K562 (cell line): Measurements from ENCODE around the gene PLGRKT. TPM values are rescaled to one million over a fixed set of nuclear protein-coding genes. Genes with fewer than 3 reads are reported as not detected.

ENCODE experiments used
- ATAC-seq: fragments of 200-7000 bp; cut with Tn5 transposase; 3 replicates; pipeline ENCODE4 v1.9.1; 2020; ENCODE audit warnings: moderate library complexity
- BruUV-seq: library from RNA; stranded (reverse); fragments of 400-500 nt; replicated peaks from 2 replicates; lab custom pipeline; 2021; lab: Mats Ljungman, UMichigan
- CTCF ChIA-PET: fragments of 300-600 bp; formaldehyde crosslinking; extraction: SDS; loops from one replicate; lab custom pipeline; 2021; ENCODE audit warnings: low intra/inter-chr PET ratio; lab: Yijun Ruan, JAX
- POLR2A ChIA-PET: fragments of 300-600, 350-650 bp; sonication (Branson Sonifier 250); formaldehyde crosslinking; extraction: SDS; loops from one replicate; lab custom pipeline; 2021; ENCODE audit warnings: antibody characterized with exemption, inconsistent platforms; lab: Yijun Ruan, JAX
- DNase-seq, 4 experiments: peaks; one replicate each; pipeline versions ENCODE4 v3.0.0 to v3.0.0-alpha.2; 2011 to 2018; ENCODE audit warnings: low spot score in 3 of 4, mixed read lengths in 3 of 4; ENCODE audit errors: extremely low read depth in 1 of 4
- FAIRE-seq: peaks from 2 replicates; lab custom pipeline; 2011; peaks lifted over from hg19 to GRCh38; lab: Jason Lieb, UNC
- H2AFZ ChIP-seq: 2 replicates; pipeline ENCODE4 v1.6.0; 2011; ENCODE audit warnings: low read depth, low read length, control low read depth, inconsistent platforms
- H3K27ac ChIP-seq: fragments of 200-600 bp; 3 replicates; pipeline ENCODE4 v1.8.0; 2011; ENCODE audit warnings: low read depth, mild to moderate bottlenecking, control low read depth, inconsistent platforms, low read length, moderate library complexity, mixed read lengths; ENCODE audit errors: extremely low read depth
- H3K27me3 ChIP-seq, 2 experiments: fragments of 300-600 bp in 1 of 2; 2 replicates in 1 of 2; 3 replicates in 1 of 2; pipeline versions ENCODE4 v1.6.0 to v1.8.0; 2011; ENCODE audit warnings: inconsistent platforms in 2 of 2, low read length in 2 of 2, mild to moderate bottlenecking in 1 of 2, mixed read lengths in 1 of 2, moderate library complexity in 1 of 2; ENCODE audit not compliant: control insufficient read depth in 2 of 2, insufficient read depth in 2 of 2
- H3K36me3 ChIP-seq: fragments of 300-600 bp; 3 replicates; pipeline ENCODE4 v1.8.0; 2011; ENCODE audit warnings: mild to moderate bottlenecking, low read length, inconsistent platforms; ENCODE audit not compliant: control insufficient read depth, insufficient read depth
- H3K4me1 ChIP-seq, 2 experiments: fragments of 200-600 bp in 1 of 2; replicated peaks in 1 of 2; 2 replicates in 1 of 2; 3 replicates in 1 of 2; pipeline versions ENCODE4 v1.5.1 to v1.8.0; 2011; ENCODE audit warnings: inconsistent platforms in 2 of 2, low read length in 2 of 2, mild to moderate bottlenecking in 1 of 2, mixed read lengths in 1 of 2, moderate library complexity in 1 of 2; ENCODE audit not compliant: control insufficient read depth in 2 of 2, insufficient read depth in 2 of 2
- H3K4me2 ChIP-seq: 2 replicates; pipeline ENCODE4 v1.6.1; 2011; ENCODE audit warnings: low read length, control low read depth, inconsistent platforms, mixed read lengths; ENCODE audit not compliant: insufficient read depth
- H3K4me3 ChIP-seq: fragments of 200-600 bp; sonication (generic), shearing (Covaris generic); 2 replicates; pipeline ENCODE4 v1.5.1; 2016; ENCODE audit warnings: control low read depth, inconsistent platforms
- H3K79me2 ChIP-seq: fragments of 200-600 bp; 3 replicates; pipeline ENCODE4 v1.8.0; 2011; ENCODE audit warnings: low read length, inconsistent platforms; ENCODE audit not compliant: control insufficient read depth, insufficient read depth
- H3K9ac ChIP-seq, 2 experiments: 2 replicates each; pipeline versions ENCODE4 v1.6.0 to v1.6.1; 2011; ENCODE audit warnings: low read depth in 2 of 2, low read length in 2 of 2, control low read depth in 1 of 2, inconsistent platforms in 1 of 2, mild to moderate bottlenecking in 1 of 2, mixed read lengths in 1 of 2; ENCODE audit not compliant: insufficient read depth in 1 of 2
- H3K9me1 ChIP-seq: one replicate; pipeline ENCODE4 v1.6.0; 2011; ENCODE audit warnings: inconsistent platforms, mild to moderate bottlenecking, low read length, moderate library complexity; ENCODE audit not compliant: control insufficient read depth, insufficient read depth
- H3K9me3 ChIP-seq: replicated peaks from 2 replicates; pipeline ENCODE4 v1.5.1; 2011; ENCODE audit warnings: low read depth, low read length, inconsistent platforms; ENCODE audit not compliant: control insufficient read depth, insufficient read depth
- H4K20me1 ChIP-seq: replicated peaks from 2 replicates; pipeline ENCODE4 v1.6.1; 2011; ENCODE audit warnings: low read length, inconsistent platforms, mixed read lengths; ENCODE audit not compliant: control insufficient read depth, insufficient read depth
- CEBPB ChIP-seq: fragments of 450-650 bp; IDR thresholded peaks from 2 replicates; pipeline ENCODE4 v1.6.1; 2016; ENCODE audit warnings: missing genetic modification characterization, missing compliant biosample characterization
- CHD2 ChIP-seq: IDR thresholded peaks from 2 replicates; pipeline ENCODE4 v1.6.1; 2011; ENCODE audit warnings: low read depth, low read length
- FOXA3 ChIP-seq, 2 experiments: fragments of 450-650 bp in 1 of 2; sonication (generic) in 1 of 2; formaldehyde crosslinking; IDR thresholded peaks in 1 of 2; conservative IDR thresholded peaks in 1 of 2; 2 replicates each; pipeline versions ENCODE4 v1.4.0 to v1.8.0; 2020 to 2022; ENCODE audit warnings: mild to moderate bottlenecking in 2 of 2, missing genetic modification reagents in 1 of 2
- GATAD2B ChIP-seq: fragments of 450-650 bp; IDR thresholded peaks from 2 replicates; pipeline ENCODE4 v1.6.1; 2017; ENCODE audit warnings: mild to moderate bottlenecking, borderline replicate concordance
- IFI16 ChIP-seq: fragments of 250-450 bp; sonication (Bioruptor Pico); IDR thresholded peaks from 2 replicates; pipeline ENCODE4 v2.1.2; 2022; ENCODE audit warnings: mild to moderate bottlenecking, inconsistent platforms
- KDM2B ChIP-seq: fragments of 250-450 bp; sonication (Bioruptor Pico); IDR thresholded peaks from 2 replicates; pipeline ENCODE4 v1.8.0; 2021; ENCODE audit warnings: mild to moderate bottlenecking, moderate library complexity
- KHSRP ChIP-seq: fragments of 450-650 bp; IDR thresholded peaks from 2 replicates; pipeline ENCODE4 v1.6.1; 2017
- MCM2 ChIP-seq: fragments of 450-650 bp; IDR thresholded peaks from 2 replicates; pipeline ENCODE4 v1.6.1; 2017; ENCODE audit warnings: low read depth, mild to moderate bottlenecking
- POLR2H ChIP-seq: IDR thresholded peaks from 2 replicates; pipeline ENCODE4 v1.6.1; 2016; ENCODE audit warnings: missing genetic modification characterization, low read depth, mild to moderate bottlenecking, control low read depth, missing compliant biosample characterization, moderate library complexity
- SRSF3 ChIP-seq: fragments of 200-400 bp; formaldehyde crosslinking; IDR thresholded peaks from 2 replicates; pipeline ENCODE4 v1.6.1; 2016; ENCODE audit warnings: mild to moderate bottlenecking, low read length, moderate library complexity; ENCODE audit not compliant: insufficient read depth
- SRSF9 ChIP-seq: fragments of 200-400 bp; formaldehyde crosslinking; IDR thresholded peaks from 2 replicates; pipeline ENCODE4 v1.6.1; 2017; ENCODE audit warnings: low read depth, low read length, borderline replicate concordance
- TAF15 ChIP-seq: fragments of 200-400 bp; formaldehyde crosslinking; IDR thresholded peaks from 2 replicates; pipeline ENCODE4 v1.6.1; 2017; ENCODE audit warnings: mild to moderate bottlenecking, low read depth, low read length, moderate library complexity
- TRIM28 ChIP-seq: fragments of 450-650 bp; IDR thresholded peaks from 2 replicates; pipeline ENCODE4 v1.6.1; 2017
- ZNF133 ChIP-seq: fragments of 250-450 bp; sonication (Bioruptor Pico); IDR thresholded peaks from 2 replicates; pipeline ENCODE4 v1.4.0; 2020; ENCODE audit warnings: mild to moderate bottlenecking
- ZNF24 ChIP-seq: fragments of 450-650 bp; IDR thresholded peaks from 2 replicates; pipeline ENCODE4 v1.6.1; 2016
- in situ Hi-C: fragments of 300-500 bp; cut with MboI; formaldehyde crosslinking; loops from 4 replicates; pipeline ENCODE4 v1.15.0; 2018; ENCODE audit warnings: inconsistent platforms, mixed read lengths
- intact Hi-C: fragments of 100-400 bp; cut with micrococcal nuclease; formaldehyde crosslinking; loops from 2 replicates; pipeline ENCODE4 v1.14.2; 2022
- polyA plus RNA-seq, 8 experiments: library from polyadenylated mRNA; depleted of rRNA in 4 of 8; stranded (reverse) in 5 of 8; unstranded in 3 of 8; fragments of >200 nt; fragmentation: Nextera tagmentation in 2 of 8; fragmentation: Illumina TruSeq in 1 of 8; extraction: Ambion mirVana in 2 of 8; extraction: Trizol in 1 of 8; gene quantifications; 2 replicates each; pipeline versions ENCODE4 v1.2.1 to v1.2.3, GENCODE V29; 2011 to 2014; ENCODE audit warnings: inconsistent platforms in 1 of 8, missing spikeins in 1 of 8
- total RNA-seq, 7 experiments: library from RNA; depleted of rRNA in 6 of 7; stranded (reverse); fragments of >200 nt in 6 of 7; fragmentation: Illumina TruSeq in 2 of 7; extraction: Trizol in 2 of 7; gene quantifications; 2 replicates each; pipeline versions ENCODE4 v1.2.1 to v1.2.3, GENCODE V29; 2011 to 2021; ENCODE audit warnings: low replicate concordance in 1 of 7
- TF ChIP-seq, protein P1 (sequence below): fragments of 450-650 bp; IDR thresholded peaks from 2 replicates; pipeline ENCODE4 v1.6.1; 2016; ENCODE audit warnings: borderline replicate concordance

PLGRKT gene
- total and polyA plus RNA-seq, 9 of the 15 experiments (the other 6 are each of a cell fraction or from before 2014, with no cell fraction given): 4.7 to 13.8 (median 6.5) TPM

DNA sequence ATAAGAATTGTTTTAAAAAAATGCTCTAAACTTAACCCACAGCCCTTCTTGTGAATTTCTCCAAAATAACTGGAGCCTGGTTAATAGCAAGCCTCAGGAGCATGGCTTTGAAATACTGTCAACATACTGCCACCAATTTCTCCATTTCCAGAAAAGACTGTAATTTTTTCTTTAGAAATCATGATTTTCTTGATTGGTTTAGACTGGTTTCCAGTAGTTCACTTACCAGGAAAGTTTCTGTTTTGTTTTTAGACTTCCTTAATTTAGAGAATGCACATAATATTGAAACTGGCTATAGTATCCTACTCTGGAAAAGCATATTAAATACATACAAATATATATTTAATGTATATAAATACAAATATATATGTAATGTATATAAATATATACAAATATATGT is 8.2 kb upstream of the PLGRKT start:
- no peak overlapping the region for H3K27ac ChIP-seq
- no peak for TF ChIP-seq ZNF24
- no peak for TF ChIP-seq SRSF9
- no peak for TF ChIP-seq KHSRP
- no peak for TF ChIP-seq TAF15
- TF ChIP-seq, protein P1, sequence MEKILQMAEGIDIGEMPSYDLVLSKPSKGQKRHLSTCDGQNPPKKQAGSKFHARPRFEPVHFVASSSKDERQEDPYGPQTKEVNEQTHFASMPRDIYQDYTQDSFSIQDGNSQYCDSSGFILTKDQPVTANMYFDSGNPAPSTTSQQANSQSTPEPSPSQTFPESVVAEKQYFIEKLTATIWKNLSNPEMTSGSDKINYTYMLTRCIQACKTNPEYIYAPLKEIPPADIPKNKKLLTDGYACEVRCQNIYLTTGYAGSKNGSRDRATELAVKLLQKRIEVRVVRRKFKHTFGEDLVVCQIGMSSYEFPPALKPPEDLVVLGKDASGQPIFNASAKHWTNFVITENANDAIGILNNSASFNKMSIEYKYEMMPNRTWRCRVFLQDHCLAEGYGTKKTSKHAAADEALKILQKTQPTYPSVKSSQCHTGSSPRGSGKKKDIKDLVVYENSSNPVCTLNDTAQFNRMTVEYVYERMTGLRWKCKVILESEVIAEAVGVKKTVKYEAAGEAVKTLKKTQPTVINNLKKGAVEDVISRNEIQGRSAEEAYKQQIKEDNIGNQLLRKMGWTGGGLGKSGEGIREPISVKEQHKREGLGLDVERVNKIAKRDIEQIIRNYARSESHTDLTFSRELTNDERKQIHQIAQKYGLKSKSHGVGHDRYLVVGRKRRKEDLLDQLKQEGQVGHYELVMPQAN: no peak
- no peak for TF ChIP-seq GATAD2B
- no peak for TF ChIP-seq FOXA3 (CRISPR knock-in tag; conservative IDR thresholded peaks at IDR 0.05 in 1 of 2, IDR thresholded peaks at IDR 0.05 in 1 of 2)
- TF ChIP-seq POLR2H (tag): no peak
- TF ChIP-seq SRSF3: no peak
- TF ChIP-seq MCM2: no peak
- no peak for TF ChIP-seq CHD2
- TF ChIP-seq TRIM28: no peak
- no peak for TF ChIP-seq CEBPB (tag)
- TF ChIP-seq ZNF133: no peak
- TF ChIP-seq KDM2B (CRISPR knock-in tag): no peak
- no peak for TF ChIP-seq IFI16 (CRISPR knock-in tag)
- TF ChIP-seq, all 486 proteins: peak for 0
- H3K9me1 ChIP-seq: no peaks in the 10 kb centered on the region
- FAIRE-seq (no peak), ATAC-seq (no peak), DNase-seq (no peak)
- H2AFZ ChIP-seq: no peak overlapping the region
- no peaks in the 10 kb centered on the region for H4K20me1 ChIP-seq
- in situ Hi-C loops (loop anchor here (25.0 kb wide), 2 partner anchors 709 to 834 kb away; partner anchors contain the start of gene AK3), intact Hi-C loops (no loop called here)
- peaks cover 2 to 4% of the 10 kb centered on the region in 2 experiments; a peak in 2 of 5 replicates for H3K4me1 ChIP-seq
- H3K79me2 ChIP-seq: no peaks in the 10 kb centered on the region
- H3K27me3 ChIP-seq: no peaks in the 10 kb centered on the region
- no TSS peak for BruUV-seq
- ChIA-PET CTCF (no interaction called here), POLR2A (no interaction called here)
- H3K9me3 ChIP-seq: no peaks in the 10 kb centered on the region
- H3K4me2 ChIP-seq: no peak overlapping the region
- no peak overlapping the region for H3K4me3 ChIP-seq
- no peaks in the 10 kb centered on the region for H3K36me3 ChIP-seq
- H3K9ac ChIP-seq: no peak overlapping the region
